ENCODE results near the gene TMPO. TPM values are rescaled to one million over a fixed set of nuclear protein-coding genes. Genes with fewer than 3 reads are reported as not detected.

Gene TMPO
- total RNA-seq, 3 donors from 2014 or later (not counting 1 experiment from before 2014, with no cell fraction given) = 72.8 to 89.4 (median 85.5) TPM

GRCh38 chr12:98591209-98591608, 75.8 kb downstream of the TMPO start:
- H3K4me1 ChIP-seq (ENCODE audit: control insufficient read depth, insufficient read depth, low read length) = peaks cover 4% of the 10 kb centered on the region
- no peaks in the 10 kb centered on the region for H3K9me3 Mint-ChIP-seq
- H3K27me3 ChIP-seq (ENCODE audit: control insufficient read depth, insufficient read depth, low read length) = no peaks in the 10 kb centered on the region
- WGBS (ENCODE audit: insufficient coverage) = 84% methylated on average over 2 of the region's 4 CpGs
- H3K27me3 Mint-ChIP-seq (ENCODE audit: low read depth in 2 of 2) = no peaks in the 10 kb centered on the region
- no peak overlapping the region for H3K27ac ChIP-seq (ENCODE audit: low read length)
- H3K9me3 ChIP-seq (ENCODE audit: control insufficient read depth, insufficient read depth, low read length) = no peaks in the 10 kb centered on the region
- ATAC-seq = no peak
- peaks cover 28 to 30% of the 10 kb centered on the region in 2 donors for H3K4me1 Mint-ChIP-seq
- H3K36me3 Mint-ChIP-seq = no peaks in the 10 kb centered on the region
- TF ChIP-seq, protein P1, sequence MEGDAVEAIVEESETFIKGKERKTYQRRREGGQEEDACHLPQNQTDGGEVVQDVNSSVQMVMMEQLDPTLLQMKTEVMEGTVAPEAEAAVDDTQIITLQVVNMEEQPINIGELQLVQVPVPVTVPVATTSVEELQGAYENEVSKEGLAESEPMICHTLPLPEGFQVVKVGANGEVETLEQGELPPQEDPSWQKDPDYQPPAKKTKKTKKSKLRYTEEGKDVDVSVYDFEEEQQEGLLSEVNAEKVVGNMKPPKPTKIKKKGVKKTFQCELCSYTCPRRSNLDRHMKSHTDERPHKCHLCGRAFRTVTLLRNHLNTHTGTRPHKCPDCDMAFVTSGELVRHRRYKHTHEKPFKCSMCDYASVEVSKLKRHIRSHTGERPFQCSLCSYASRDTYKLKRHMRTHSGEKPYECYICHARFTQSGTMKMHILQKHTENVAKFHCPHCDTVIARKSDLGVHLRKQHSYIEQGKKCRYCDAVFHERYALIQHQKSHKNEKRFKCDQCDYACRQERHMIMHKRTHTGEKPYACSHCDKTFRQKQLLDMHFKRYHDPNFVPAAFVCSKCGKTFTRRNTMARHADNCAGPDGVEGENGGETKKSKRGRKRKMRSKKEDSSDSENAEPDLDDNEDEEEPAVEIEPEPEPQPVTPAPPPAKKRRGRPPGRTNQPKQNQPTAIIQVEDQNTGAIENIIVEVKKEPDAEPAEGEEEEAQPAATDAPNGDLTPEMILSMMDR (IDR thresholded peaks at IDR 0.05) = no peak
- no peak for DNase-seq
- peaks cover 3% of the 10 kb centered on the region for H3K36me3 ChIP-seq (ENCODE audit: control insufficient read depth, insufficient read depth, low read length)
- H3K4me3 Mint-ChIP-seq = peak overlapping the region; percentile 32
- peak overlapping the region; percentile 21 to 71 for H3K27ac Mint-ChIP-seq
- H3K4me3 ChIP-seq (ENCODE audit: low read length) = no peak overlapping the region
- intact Hi-C loops (cut with micrococcal nuclease) = no loop called here

DNA sequence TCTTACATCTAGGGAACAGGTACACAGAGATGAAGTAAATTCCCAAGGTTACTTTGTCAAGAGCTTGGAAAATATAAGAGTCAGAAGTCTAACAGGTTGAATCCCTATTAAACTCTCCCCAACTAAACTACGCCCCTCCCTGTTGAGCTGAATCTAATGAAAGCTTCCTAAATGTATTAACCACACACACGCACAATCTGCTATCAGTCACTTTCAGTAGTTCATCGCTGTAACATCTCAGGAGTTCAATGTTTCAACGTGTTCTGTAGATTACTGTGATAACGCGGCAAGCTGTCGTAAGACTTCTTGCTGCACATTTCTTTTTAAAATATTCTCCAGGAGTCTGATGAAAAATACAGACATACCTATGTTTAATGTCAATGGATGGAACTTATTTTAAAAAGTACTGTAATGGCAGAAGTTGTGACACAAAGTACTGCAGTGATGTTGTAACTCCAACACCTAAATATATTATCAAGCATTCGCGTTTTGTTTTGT, 77.5 kb downstream of the TMPO start:
- peak in 1 of 3 donors; percentile 1 for ATAC-seq
- peak overlapping the region; percentile 63 for H3K4me3 ChIP-seq (ENCODE audit: low read length)
- WGBS (ENCODE audit: insufficient coverage) = 55% methylated on average over 9 of the region's 9 CpGs

DNA sequence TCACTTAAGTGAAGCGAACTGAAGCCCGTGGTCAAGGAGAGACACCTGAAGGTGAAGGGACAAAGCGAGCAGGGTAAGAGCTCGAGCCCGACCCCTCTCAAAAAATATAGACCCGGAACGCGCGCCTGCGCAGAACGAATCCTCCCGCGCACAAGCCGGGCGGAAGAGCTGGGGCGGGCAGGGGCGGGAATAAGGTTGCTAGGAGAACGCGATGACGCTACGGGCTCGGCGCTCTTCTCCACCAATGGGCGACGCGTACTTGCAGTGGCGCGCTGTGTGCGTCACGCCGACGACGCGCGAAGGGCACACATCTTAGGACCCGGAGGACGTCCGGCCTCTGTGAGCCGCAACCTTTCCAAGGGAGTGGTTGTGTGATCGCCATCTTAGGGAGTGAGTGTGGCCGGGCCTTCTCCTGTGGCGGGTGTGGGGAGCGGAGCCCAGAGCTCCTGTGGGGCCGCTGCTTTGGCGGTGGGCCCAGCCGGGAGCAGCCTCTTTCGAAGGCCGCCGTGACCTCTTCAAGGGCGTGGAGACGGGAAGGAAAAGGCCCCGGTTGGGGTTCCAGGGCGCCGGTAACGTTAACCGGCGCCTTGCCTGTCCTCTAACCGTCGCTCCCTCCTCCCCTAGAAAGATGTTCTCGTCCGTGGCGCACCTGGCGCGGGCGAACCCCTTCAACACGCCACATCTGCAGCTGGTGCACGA, 78.1 kb downstream of the TMPO start, which contains the start of gene SLC25A3:
Gene SLC25A3 (plus strand): TSS at position 336 of the 699 bp plus-strand sequence. CDS start 293 bp downstream, at position 629.
- Histone ChIP-seq H3K4me1 (ENCODE audit: control insufficient read depth, insufficient read depth, low read length) (peaks cover 7% of the 10 kb centered on the region), H3K27ac (ENCODE audit: low read length) (peak within 1 kb of the TSS; percentile 89), H3K4me3 (ENCODE audit: low read length) (peak within 1 kb of the TSS; percentile 63), H3K36me3 (ENCODE audit: control insufficient read depth, insufficient read depth, low read length) (peaks cover 23% of the 10 kb centered on the region), H3K27me3 (ENCODE audit: control insufficient read depth, insufficient read depth, low read length) (no peaks in the 10 kb centered on the region), H3K9me3 (ENCODE audit: control insufficient read depth, insufficient read depth, low read length) (no peaks in the 10 kb centered on the region)
- ATAC-seq = peak; percentile 94 to 100 (median 97)
- peak within 1 kb of the TSS; percentile 92 to 99 for H3K27ac Mint-ChIP-seq
- H3K27me3 Mint-ChIP-seq (ENCODE audit: low read depth in 2 of 2) = no peaks in the 10 kb centered on the region
- H3K36me3 Mint-ChIP-seq = no peaks in the 10 kb centered on the region
- H3K9me3 Mint-ChIP-seq = no peaks in the 10 kb centered on the region
- WGBS (ENCODE audit: insufficient coverage) = under 1% methylated on average over 67 of the region's 67 CpGs
- DNase-seq = peak; percentile 91 to 99
- peak within 1 kb of the TSS; percentile 98 for H3K4me3 Mint-ChIP-seq
- TF ChIP-seq, protein P1 (IDR thresholded peaks at IDR 0.05) = no peak
- H3K4me1 Mint-ChIP-seq = peaks cover 34 to 36% of the 10 kb centered on the region in 2 donors
- intact Hi-C loops (cut with micrococcal nuclease) = loop anchor here (1.0 to 2.0 kb wide), 4 partner anchors 19 to 90 kb away; partner anchors contain the start of genes APAF1 and TMPO

More for the DNA sequence above, 77.5 kb downstream of the TMPO start:
- intact Hi-C loops (cut with micrococcal nuclease) = loop anchor here (1.0 to 2.0 kb wide), 3 partner anchors 52 to 90 kb away; partner anchors contain the start of genes APAF1 and TMPO
- H3K4me1 Mint-ChIP-seq = peaks cover 34 to 36% of the 10 kb centered on the region in 2 donors
- peak in 1 of 2 donors; percentile 63 for DNase-seq
- peak overlapping the region; percentile 98 for H3K4me3 Mint-ChIP-seq
- H3K27me3 Mint-ChIP-seq (ENCODE audit: low read depth in 2 of 2) = no peaks in the 10 kb centered on the region
- H3K36me3 Mint-ChIP-seq = no peaks in the 10 kb centered on the region
- H3K27ac Mint-ChIP-seq = peak overlapping the region; percentile 92 to 99
- Histone ChIP-seq H3K27ac (ENCODE audit: low read length) (peak overlapping the region; percentile 89), H3K27me3 (ENCODE audit: control insufficient read depth, insufficient read depth, low read length) (no peaks in the 10 kb centered on the region), H3K36me3 (ENCODE audit: control insufficient read depth, insufficient read depth, low read length) (peaks cover 17% of the 10 kb centered on the region), H3K9me3 (ENCODE audit: control insufficient read depth, insufficient read depth, low read length) (no peaks in the 10 kb centered on the region), H3K4me1 (ENCODE audit: control insufficient read depth, insufficient read depth, low read length) (peaks cover 7% of the 10 kb centered on the region)
- no peaks in the 10 kb centered on the region for H3K9me3 Mint-ChIP-seq
- TF ChIP-seq, protein P1 (IDR thresholded peaks at IDR 0.05) = no peak
